DND-41 (cell line): Measurements from ENCODE around the gene CLEC5A.

Experiments
- EZH2 ChIP-seq: IDR thresholded peaks from 3 replicates; pipeline ENCODE4 v1.6.1; 2012; ENCODE audit warnings: borderline replicate concordance, low read depth, mild to moderate bottlenecking, moderate library complexity, low read length, inconsistent platforms; ENCODE audit not compliant: severe bottlenecking
- TF ChIP-seq, protein P1 (sequence below): IDR thresholded peaks from 2 replicates; pipeline ENCODE4 v1.5.1; 2012; ENCODE audit warnings: borderline replicate concordance, low read length, moderate library complexity, mild to moderate bottlenecking; ENCODE audit not compliant: poor library complexity, severe bottlenecking; ENCODE audit errors: extremely low read depth

GRCh38 chr7:141960687-141961422 is 14.1 kb upstream of the CLEC5A start:
- TF ChIP-seq, protein P1, sequence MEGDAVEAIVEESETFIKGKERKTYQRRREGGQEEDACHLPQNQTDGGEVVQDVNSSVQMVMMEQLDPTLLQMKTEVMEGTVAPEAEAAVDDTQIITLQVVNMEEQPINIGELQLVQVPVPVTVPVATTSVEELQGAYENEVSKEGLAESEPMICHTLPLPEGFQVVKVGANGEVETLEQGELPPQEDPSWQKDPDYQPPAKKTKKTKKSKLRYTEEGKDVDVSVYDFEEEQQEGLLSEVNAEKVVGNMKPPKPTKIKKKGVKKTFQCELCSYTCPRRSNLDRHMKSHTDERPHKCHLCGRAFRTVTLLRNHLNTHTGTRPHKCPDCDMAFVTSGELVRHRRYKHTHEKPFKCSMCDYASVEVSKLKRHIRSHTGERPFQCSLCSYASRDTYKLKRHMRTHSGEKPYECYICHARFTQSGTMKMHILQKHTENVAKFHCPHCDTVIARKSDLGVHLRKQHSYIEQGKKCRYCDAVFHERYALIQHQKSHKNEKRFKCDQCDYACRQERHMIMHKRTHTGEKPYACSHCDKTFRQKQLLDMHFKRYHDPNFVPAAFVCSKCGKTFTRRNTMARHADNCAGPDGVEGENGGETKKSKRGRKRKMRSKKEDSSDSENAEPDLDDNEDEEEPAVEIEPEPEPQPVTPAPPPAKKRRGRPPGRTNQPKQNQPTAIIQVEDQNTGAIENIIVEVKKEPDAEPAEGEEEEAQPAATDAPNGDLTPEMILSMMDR, result no peak
- TF ChIP-seq EZH2, result no peak
